Stimulated activated CD4-positive, alpha-beta T cell treated with anti-CD3 and anti-CD28 coated beads, Interleukin-15, amount 100 ng/mL, for 48 hours (primary cell): ENCODE results near the gene NFKBIB.
"Not testable (repeated sequence)": the region's sequence is repeated elsewhere in the genome, so short reads cannot be mapped to it uniquely, and the experiment has no call there.

Source experiments
- DNase-seq, 2 donors: peaks; one replicate each; pipeline ENCODE4 v3.0.0-alpha.2; 2020; ENCODE audit warnings: low read depth in 2 of 2

The NFKBIB gene, protein sequence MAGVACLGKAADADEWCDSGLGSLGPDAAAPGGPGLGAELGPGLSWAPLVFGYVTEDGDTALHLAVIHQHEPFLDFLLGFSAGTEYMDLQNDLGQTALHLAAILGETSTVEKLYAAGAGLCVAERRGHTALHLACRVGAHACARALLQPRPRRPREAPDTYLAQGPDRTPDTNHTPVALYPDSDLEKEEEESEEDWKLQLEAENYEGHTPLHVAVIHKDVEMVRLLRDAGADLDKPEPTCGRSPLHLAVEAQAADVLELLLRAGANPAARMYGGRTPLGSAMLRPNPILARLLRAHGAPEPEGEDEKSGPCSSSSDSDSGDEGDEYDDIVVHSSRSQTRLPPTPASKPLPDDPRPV

DNA sequence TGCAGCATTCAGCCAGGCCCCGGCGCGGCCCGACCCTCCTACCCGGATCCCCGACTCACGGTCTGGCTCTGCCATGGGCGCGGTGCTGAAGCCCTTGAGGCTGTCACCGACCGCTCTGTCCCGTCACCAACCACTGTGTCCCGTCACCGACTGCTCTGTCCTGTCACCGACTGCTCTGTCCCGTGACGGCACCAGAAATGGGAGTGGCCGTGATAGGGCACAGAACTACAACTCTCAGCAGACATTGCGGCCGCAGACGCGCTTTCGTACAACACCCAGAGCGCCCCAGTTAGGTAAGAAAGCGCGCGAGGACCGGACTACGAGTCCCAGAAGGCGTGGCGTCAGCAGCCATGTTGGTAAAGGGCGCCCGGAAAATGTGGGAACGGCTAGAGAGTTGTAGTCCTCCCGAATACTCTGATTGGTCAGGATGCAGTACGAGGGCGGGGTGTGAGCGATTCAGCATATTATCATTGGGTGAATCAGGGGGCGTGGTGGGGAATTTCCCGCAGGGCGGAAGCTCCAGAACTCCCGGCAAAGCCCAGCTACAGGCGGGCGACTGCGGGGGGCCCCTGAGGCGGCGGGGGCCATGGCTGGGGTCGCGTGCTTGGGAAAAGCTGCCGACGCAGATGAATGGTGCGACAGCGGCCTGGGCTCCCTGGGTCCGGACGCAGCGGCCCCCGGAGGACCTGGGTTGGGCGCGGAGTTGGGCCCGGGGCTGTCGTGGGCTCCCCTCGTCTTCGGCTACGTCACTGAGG is at the start of gene NFKBIB, which contains the start of gene SIRT2:
Gene NFKBIB (plus strand): TSS at position 523 of the 755 bp plus-strand sequence. CDS start 64 bp downstream, at position 587.
Gene SIRT2 (minus strand): TSS at position 172 of the 755 bp plus-strand sequence. CDS start 97 bp downstream, at position 75.
- peak; percentile 99 for DNase-seq

DNA sequence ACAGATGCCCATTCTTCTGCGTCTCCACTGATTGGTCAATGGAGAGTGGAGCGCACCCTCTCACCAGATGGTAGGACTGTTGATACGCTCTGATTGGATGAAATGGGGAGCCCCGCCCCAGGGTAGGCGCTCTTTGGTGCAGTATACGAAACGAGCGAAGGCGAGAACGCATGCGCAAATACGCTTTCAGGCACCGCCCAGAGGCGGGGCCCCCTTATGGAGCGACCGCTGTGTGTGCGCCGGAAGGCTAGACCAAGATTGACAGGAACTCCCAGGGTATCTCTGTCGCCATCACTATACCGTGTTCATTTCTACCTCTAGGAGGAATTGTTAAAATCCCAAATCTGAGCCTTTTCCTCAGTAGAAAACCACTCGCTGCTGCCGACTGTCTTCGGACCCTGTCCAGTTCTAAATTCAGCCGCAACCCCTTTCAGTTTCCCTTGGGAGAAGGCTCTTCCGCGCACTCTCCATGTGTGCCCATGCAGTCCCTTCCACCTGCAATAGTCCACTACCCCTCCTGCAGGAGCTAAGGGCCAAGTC is 49.3 kb upstream of the NFKBIB start:
- DNase-seq, result peak; percentile 97 to 99

DNA sequence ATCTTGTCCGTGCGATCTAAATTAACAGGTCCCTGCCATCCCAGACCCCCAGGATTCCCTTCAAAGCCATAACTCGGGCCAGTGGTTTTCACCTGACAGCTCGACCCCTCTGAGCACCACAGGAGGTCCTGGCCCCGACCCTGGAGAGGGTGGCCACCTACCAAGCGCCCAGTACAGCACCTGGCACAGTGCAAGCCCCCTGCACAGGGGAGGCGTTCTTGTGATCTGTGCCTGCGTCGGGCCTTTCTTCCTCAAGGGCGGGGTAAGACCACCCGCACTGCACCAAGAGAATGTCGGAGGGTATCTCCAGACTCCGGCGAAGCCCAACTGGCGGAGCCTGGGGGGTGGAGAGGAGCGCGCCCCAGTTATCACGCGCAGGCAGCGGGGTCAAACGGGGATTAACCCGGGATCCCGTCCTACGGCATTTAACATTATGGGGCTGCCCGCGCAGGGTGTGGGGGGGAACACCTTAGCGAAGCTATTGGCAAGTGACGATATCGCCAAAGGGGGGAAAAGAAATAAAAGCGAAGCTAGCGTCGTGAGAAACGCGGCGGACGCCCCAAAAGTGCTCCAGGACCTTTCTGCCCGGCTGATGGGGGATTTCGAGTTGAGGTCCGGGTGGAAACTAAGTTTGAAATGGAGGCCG is 48.7 kb upstream of the NFKBIB start:
- DNase-seq, result no peak

DNA sequence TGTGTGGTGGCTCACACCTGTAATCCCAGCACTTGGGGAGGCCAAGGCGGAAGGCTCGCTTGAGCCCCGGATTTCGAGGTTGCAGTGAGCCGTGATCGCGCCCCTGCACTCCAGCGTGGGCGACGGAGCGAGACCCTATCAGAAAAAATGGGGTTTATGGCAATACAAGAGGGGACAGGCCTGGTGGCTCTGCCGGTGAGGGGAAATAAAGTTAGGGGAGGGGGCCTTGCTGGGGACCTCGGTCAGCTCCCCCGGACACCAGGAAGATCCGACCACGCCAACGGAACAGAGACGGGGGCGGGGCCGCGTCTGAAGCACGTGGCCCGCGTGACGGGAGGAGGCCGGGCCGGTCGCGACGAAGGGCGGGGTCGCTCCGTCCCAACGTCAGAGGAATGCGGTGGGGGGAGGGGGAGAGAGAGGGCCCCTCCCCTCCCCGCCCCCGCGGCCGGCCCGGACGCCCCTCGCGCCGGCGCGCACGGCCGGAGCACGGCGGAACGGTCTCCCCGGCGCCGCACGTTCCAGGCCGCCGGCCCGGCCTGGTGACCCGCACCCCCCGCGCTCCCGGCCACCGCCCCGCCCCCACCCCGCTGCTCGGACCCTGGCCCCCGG is 48.0 kb upstream of the NFKBIB start:
- DNase-seq, result peak; percentile 87 to 91

DNA sequence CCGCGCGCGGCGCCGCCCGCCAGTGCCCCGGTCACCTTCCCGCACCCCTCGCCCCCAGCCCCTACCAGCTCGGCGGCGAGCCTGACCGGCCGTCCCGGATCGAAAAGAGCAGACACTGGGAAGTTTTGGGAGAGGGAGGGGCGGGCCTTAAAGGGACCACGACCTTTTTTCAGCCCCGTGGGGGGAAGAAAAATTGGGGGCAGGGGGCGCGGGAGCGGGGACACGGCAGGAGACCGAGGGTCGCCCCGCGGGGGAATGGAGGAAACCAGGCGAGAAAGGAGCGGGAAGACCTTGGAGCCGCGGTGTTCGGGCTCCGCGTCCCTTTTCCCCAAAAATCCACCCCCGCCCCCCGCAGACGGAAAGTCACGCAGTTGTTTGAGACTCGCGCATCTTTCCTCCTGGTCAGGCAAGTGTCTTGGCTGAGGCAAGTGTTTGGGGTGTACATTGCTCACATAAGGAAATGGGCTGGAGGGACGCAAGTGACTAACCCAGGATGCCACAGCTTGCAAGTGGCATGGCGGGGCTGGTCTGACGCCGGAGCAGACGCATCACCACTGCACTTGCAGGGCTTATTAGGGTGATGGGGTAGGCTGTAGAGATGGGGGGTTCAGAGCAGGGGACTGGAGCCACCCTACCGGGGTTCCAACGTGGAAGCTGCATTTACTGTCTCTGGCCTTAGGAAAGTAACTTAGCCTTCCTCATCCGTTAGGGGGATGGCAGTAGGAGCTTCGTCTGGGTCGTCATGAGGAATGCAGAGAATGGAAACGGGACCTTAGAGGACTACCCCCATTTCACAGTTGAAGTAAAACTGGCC is 47.3 kb upstream of the NFKBIB start:
- peak; percentile 46 to 58 for DNase-seq

DNA sequence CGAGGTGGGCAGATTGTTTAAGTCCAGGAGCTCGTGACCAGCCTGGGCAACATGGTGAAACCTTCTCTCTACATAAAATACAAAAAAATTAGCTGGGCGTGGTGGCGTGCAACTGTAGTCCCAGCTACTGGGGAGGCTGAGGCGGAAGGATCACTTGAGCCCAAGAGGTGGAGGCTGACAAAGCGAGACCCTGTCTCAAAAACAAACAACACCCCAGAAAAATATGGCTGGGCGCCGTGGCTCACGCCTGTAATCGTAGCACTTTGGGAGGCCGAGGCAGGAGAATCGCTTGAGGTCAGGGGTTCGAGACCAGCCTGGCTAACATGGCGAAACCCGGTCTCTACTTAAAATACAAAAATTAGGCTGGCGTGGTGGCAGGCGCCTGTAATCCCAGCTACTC is 46.6 kb upstream of the NFKBIB start:
- no peak for DNase-seq

DNA sequence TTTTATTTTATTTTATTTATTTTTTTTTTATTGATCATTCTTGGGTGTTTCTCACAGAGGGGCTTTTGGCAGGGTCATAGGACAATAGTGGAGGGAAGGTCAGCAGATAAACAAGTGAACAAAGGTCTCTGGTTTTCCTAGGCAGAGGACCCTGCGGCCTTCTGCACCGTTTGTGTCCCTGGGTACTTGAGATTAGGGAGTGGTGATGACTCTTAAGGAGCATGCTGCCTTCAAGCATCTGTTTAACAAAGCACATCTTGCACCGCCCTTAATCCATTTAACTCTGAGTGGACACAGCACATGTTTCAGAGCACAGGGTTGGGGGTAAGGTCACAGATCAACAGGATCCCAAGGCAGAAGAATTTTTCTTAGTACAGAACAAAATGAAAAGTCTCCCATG is 44.8 kb upstream of the NFKBIB start:
- DNase-seq, result not testable (repeated sequence)

DNA sequence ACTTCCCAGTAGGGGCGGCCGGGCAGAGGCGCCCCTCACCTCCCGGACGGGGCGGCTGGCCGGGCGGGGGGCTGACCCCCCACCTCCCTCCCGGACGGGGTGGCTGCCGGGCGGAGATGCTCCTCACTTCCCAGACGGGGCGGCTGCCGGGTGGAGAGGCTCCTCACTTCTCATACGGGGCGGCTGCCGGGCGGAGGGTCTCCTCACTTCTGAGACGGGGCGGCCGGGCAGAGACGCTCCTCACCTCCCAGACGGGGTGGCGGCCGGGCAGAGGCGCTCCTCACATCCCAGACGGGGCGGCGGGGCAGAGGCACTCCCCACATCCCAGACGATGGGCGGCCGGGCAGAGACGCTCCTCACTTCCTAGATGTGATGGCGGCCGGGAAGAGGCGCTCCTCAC is 44.0 kb upstream of the NFKBIB start:
- DNase-seq, result not testable (repeated sequence)

DNA sequence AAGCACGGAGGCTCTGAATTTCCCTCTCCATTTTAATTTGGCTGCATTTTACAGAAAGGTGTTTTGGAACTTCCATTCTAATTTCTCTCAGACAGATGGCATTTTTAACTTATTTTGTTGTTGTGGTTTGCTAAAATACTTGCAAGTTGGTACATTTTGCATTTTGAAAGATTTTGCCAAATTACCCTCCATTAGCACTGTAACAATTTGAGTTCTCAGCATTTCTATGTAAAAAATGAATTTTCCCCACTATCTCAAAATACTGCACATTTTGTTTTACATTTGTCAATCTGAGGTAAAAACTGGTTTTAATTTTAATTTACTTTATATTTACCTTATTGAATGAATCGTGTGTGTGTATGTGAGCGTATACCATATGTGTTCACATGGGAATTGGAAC is 43.0 kb upstream of the NFKBIB start:
- no peak for DNase-seq

DNA sequence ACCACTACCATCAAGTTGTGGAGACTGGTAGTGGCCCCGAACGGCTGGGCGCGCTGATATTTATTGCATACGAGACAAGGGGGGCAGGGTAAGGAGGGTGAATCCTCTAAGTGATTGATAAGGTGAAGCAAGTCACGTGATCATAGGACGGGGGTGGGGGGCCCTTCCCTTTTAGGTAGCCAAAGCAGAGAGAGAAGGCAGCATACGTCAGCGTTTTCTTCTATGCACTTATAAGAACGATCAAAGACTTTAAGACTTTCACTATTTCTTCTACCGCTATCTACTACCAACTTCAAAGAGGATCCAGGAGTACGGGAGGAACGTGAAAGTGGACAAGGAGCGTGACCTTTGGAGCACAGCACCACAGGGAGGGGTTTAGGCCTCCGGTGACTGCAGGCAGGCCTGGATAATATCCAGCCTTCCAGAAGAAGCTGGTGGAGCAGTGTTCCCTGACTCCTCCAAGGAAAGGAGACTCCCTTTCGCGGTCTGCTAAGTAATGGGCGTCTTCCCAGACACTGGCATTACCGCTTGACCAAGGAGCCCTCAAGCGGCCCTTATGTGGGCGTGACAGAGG is 40.1 kb upstream of the NFKBIB start:
- DNase-seq, result not testable (repeated sequence)

DNA sequence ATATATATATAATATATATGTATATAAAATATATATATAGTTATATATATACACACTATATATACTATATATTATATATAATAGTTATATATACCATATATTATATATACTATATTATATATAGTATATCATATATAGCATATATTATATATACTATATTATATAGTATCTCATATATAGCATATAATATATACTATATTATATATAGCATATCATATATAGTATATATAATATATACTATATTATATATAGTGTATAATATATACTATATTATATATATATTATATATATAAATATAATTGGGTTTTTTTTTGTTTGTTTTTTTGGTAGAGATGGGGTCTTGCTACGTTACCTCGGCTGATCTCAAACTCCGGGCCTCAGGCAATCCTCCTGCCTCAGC is 38.4 kb upstream of the NFKBIB start:
- no peak for DNase-seq

DNA sequence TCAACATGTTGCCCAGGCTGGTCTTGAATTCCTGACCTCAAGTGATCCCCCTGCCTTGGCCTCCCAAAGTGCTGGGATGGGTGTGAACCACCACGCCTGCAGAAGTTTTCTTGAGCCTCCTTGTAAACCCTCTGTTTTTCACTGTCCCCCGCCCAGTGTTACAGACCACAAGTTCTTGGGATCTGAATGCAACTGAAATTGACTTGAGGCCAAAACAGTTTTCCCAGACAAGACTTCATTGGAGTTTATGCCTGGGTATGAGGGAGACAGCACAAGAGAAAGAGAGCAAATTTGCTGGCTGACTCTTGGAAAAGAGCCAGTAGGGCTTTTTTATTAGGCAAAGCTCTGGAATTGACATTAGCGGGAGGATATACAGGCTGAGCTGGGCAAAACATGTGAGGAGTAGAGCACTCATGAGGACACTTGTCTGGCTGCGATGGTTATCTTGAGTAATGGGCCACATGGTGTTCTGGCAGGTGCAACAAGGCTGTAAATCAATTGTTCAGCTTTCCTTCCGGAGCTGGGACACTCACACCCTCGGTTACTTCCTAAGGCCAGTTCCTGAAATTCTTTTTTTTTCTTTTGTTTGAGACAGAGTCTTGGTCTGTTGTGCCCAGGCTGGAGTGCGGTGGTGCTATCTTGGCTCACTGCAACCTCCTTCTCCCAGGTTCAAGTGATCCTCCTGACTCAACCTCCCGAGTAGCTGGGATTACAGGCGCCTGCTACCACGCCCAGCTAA is 37.3 kb upstream of the NFKBIB start:
- no peak for DNase-seq

DNA sequence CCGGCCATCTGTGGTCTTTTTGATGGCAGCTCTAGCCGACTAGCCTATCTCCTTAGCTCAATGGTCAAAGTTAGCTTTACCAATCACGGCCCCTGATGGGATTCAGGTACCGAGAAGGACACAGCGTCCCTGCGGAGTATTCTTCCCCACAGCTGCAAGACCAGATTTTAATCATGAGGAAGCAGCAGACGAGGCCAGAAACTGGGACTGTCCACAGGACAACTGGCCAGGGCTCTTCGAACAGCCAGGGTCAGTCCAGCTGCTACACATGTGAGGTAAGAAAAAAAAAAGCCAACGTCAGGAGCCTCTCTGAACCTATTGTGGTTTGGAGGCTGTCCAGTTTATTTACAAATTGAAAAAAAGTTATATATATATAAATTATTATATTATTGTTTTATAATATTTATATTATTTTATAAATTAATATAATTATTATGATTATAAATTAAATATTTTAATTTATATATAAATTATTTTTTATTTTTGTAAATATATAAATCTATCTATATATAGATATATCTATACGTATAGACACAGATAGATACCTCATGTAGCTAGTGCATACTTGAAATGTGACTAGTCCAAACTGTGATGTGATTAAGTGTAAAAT is 32.5 kb upstream of the NFKBIB start:
- no peak for DNase-seq

DNA sequence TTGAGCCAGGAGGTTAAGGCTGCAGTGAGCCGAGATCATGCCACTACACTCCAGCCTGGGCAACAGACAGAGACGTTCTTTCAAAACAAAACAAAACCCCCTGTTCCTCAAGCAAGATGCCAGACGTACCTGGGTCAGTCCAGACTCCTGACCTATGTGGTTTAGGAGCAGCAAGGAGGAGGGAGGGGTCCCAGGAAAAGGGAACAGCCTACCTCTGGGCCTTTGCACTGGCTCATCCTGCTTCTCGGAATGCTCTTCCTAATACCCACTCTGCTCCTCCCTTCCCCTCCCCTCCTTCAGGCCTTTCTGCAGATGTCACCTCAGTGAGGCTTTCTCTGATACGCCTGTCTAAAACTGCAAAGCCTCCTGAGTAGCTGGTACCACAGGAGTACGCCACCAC is 31.2 kb upstream of the NFKBIB start:
- no peak for DNase-seq

DNA sequence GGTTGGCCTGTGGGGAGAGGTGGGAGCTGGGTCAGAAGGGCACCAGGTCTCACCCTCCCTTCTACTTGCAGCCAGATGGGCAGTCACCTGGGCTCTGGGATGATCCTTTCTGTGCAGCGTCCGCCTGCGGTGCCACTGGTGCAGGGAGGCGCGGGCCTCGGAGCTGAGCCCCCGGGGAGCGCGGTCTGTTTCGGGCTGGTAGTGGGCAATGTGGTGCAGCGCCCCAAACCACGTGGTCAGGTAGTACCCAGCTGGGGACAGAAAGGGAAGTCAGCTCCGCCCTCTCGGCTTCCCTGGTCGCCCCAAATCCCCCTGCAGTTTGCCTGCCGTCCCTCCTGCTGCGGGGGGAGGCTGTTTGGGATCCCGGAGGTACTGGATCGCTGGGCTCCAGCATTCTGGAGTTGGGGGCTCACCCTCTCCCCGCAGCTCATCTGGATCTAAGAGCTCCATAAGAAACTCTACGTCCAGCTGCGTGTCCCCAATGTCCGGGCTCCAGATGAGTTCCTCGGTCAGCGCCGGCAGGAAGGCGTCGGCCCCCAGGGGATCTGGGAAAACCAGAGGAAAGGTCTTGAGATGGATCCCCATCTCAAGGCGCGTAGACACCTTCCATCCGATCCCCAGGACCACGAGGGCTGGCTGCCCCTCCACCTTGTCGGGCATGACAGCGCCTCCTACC is 30.5 kb upstream of the NFKBIB start:
- no peak for DNase-seq

DNA sequence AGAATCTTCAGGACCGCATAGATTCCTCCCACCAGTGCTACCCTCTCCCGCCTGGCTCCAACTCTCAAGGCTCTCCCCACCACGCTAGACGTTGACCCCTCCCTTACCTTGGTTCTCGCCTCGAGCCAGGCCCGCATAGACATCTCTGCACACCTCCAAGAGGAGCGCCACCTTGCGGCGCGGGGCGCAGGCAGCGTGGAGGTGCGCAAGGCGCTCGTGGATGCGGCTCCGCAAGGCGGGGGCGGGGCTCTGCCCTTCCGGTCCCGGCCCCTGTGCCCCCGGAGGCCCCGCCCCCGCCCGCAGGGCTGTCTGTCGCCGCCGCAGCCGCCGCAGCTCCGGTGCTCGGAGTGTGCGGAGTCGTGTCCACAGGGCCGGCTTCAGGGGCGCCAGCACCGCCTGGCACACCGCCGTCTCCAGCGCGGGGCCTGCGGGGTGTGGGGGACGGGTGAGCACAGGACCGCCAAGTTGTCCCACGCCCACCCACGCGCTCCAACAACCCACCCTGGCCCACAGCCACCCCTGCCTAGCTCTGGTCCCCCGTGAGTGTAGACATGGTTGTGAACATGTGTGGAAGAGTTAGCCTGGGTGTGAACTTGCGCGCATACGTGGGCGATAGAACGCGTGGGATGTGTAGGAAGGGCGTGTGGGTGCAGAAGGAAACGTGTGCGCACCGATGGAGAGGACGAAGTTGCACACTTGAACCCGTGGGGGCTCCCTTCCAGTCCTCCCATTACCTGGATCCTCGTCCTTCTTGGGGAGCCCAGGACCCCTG is 29.7 kb upstream of the NFKBIB start:
- peak; percentile 87 to 92 for DNase-seq

DNA sequence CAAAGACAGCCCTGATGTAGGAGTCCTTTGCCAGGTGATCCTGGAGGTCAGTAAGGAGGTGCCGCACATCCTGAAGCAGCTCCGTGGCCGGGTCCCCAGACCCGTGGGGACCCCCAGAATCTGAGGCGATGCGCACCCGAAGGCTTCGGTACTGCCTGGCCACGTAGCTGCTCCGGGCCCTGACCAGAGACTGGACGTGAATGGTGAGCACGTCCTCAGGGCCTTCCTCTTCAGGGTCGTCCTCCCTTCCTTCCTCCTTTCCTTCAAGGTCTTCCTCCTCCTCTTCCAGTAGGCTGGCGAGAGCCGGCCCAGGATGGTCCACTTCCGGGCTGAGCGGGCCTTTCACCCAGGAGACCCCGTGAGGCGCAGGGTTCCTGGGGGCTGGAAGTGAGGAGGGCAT is 29.2 kb upstream of the NFKBIB start:
- no peak for DNase-seq

DNA sequence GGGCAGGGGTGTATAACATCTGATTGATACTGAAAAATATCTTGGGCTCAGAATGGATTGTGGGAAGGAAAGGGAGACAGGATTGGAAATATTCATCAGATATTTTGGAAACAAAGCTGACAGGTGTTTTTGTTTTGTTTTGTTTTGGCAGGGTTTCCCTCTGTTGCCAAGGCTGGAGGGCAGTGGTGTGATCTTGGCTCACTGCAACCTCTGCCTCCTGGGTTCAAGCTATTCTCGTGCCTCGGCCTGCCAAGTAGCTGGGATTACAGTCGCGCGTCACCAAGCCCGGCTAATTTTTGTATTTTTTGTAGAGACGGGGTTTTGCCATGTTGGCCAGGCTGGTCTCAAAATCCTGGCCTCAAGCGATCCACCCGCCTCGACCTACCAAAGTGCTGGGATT is 26.4 kb upstream of the NFKBIB start:
- not testable (repeated sequence) for DNase-seq
